Frontal cortex (tissue), 4 donors: ENCODE measurements around the gene UBE3B. TPM values are rescaled to one million over a fixed set of nuclear protein-coding genes. Genes with fewer than 3 reads are reported as not detected.
A peak's percentile ranks its signal among the peaks of the same experiment; 100 is the strongest.
"Not testable (repeated sequence)": the region's sequence is repeated elsewhere in the genome, so short reads cannot be mapped to it uniquely, and the experiment has no call there.

Experiments
- DNase-seq, 2 donors: peaks; one replicate each; pipeline ENCODE4 v3.0.0; 2012; ENCODE audit warnings: low spot score in 2 of 2
- FAIRE-seq: peaks from 2 replicates; lab custom pipeline; 2012; peaks lifted over from hg19 to GRCh38; lab: Jason Lieb, UNC
- total RNA-seq: library from RNA; depleted of rRNA; stranded (reverse); fragments of >200 nt; gene quantifications from one replicate; pipeline ENCODE4 v1.2.3, GENCODE V29; 2014
- donor health status: control.
- donor health status: control.
- donor health status: control.

UBE3B gene
- total RNA-seq: 15.5 TPM

GRCh38 chr12:109477185-109477962 is at the start of gene UBE3B, which contains the start of gene KCTD10:
UBE3B (plus strand) TSS chr12:109477634; CDS start chr12:109483552, 5,918 bp downstream.
KCTD10 (minus strand) TSS chr12:109477300; CDS start chr12:109477262, 38 bp downstream.
- FAIRE-seq: no peak
- peak; percentile 71 to 91 for DNase-seq

GRCh38 chr12:109428037-109428629 is 49.3 kb upstream of the UBE3B start:
- no peak for FAIRE-seq
- DNase-seq: peak; percentile 41 to 65

GRCh38 chr12:109428804-109429203 is 48.6 kb upstream of the UBE3B start:
- FAIRE-seq, DNase-seq: not testable (repeated sequence)

- FAIRE-seq (no peak), DNase-seq (no peak)
These were observed 47.2 kb upstream of the UBE3B start for GRCh38 chr12:109430244-109430643.

- DNase-seq (no peak), FAIRE-seq (no peak)
These were observed 45.0 kb upstream of the UBE3B start for GRCh38 chr12:109432431-109432830.

GRCh38 chr12:109432842-109433304 is 44.6 kb upstream of the UBE3B start:
- DNase-seq (no peak), FAIRE-seq (no peak)

GRCh38 chr12:109433618-109434017 is 43.8 kb upstream of the UBE3B start:
- no peak for DNase-seq
- no peak for FAIRE-seq

- FAIRE-seq: no peak
- DNase-seq: no peak
These were observed 42.9 kb upstream of the UBE3B start for GRCh38 chr12:109434582-109434981.

GRCh38 chr12:109435428-109436187 is 41.8 kb upstream of the UBE3B start:
- DNase-seq: no peak
- no peak for FAIRE-seq

GRCh38 chr12:109436188-109436560 is 41.3 kb upstream of the UBE3B start:
- DNase-seq: no peak

GRCh38 chr12:109439181-109439580 is 38.3 kb upstream of the UBE3B start:
- DNase-seq: no peak
- FAIRE-seq: no peak

More at GRCh38 chr12:109436188-109436560, 41.3 kb upstream of the UBE3B start:
- no peak for FAIRE-seq

GRCh38 chr12:109439951-109440350 is 37.5 kb upstream of the UBE3B start:
- FAIRE-seq, DNase-seq: not testable (repeated sequence)

- DNase-seq (no peak), FAIRE-seq (no peak)
These were observed 36.5 kb upstream of the UBE3B start for GRCh38 chr12:109440851-109441490.

GRCh38 chr12:109443794-109444193 is 33.6 kb upstream of the UBE3B start:
- DNase-seq (no peak), FAIRE-seq (no peak)

GRCh38 chr12:109444259-109444658 is 33.2 kb upstream of the UBE3B start:
- no peak for DNase-seq
- no peak for FAIRE-seq

- no peak for FAIRE-seq
- no peak for DNase-seq
These were observed 32.2 kb upstream of the UBE3B start for GRCh38 chr12:109445191-109445609.

GRCh38 chr12:109446869-109447268 is 30.6 kb upstream of the UBE3B start:
- no peak for FAIRE-seq

GRCh38 chr12:109447482-109447881 is 30.0 kb upstream of the UBE3B start:
- FAIRE-seq (no peak), DNase-seq (no peak)

More at GRCh38 chr12:109446869-109447268, 30.6 kb upstream of the UBE3B start:
- no peak for DNase-seq

GRCh38 chr12:109448272-109448671 is 29.2 kb upstream of the UBE3B start:
- FAIRE-seq (no peak), DNase-seq (no peak)
